ENCODE data around the gene ITGB3. TPM values are rescaled to one million over a fixed set of nuclear protein-coding genes. Genes with fewer than 3 reads are reported as not detected.

Gene ITGB3
- total RNA-seq, 1 donor from 2014 or later = not detected

GRCh38 chr17:47218896-47219430 lies 34.7 kb upstream of the ITGB3 start:
- Mint-ChIP-seq H3K27ac (ENCODE audit: unreplicated experiment) (peak overlapping the region; percentile 55), H3K4me3 (ENCODE audit: unreplicated experiment) (no peak overlapping the region)

GRCh38 chr17:47219621-47220475 lies 33.8 kb upstream of the ITGB3 start:
- peaks cover 5% of the 10 kb centered on the region for H3K27me3 Mint-ChIP-seq (ENCODE audit: unreplicated experiment)
- H3K4me3 Mint-ChIP-seq (ENCODE audit: unreplicated experiment) = no peak overlapping the region
- H3K27ac Mint-ChIP-seq (ENCODE audit: unreplicated experiment) = no peak overlapping the region
- no peak for TF ChIP-seq CTCF (IDR thresholded peaks at IDR 0.05; ENCODE audit: partially characterized antibody, unreplicated experiment)
- H3K36me3 Mint-ChIP-seq (ENCODE audit: unreplicated experiment) = peaks cover 22% of the 10 kb centered on the region
- peaks cover 23% of the 10 kb centered on the region for H3K4me1 Mint-ChIP-seq (ENCODE audit: low read depth, unreplicated experiment)
- H3K9me3 Mint-ChIP-seq (ENCODE audit: unreplicated experiment) = peaks cover 2% of the 10 kb centered on the region
- DNase-seq = no peak

More at GRCh38 chr17:47218896-47219430, 34.7 kb upstream of the ITGB3 start:
- DNase-seq = no peak
- peaks cover 5% of the 10 kb centered on the region for H3K27me3 Mint-ChIP-seq (ENCODE audit: unreplicated experiment)
- H3K9me3 Mint-ChIP-seq (ENCODE audit: unreplicated experiment) = no peaks in the 10 kb centered on the region
- H3K36me3 Mint-ChIP-seq (ENCODE audit: unreplicated experiment) = peaks cover 14% of the 10 kb centered on the region
- TF ChIP-seq CTCF (IDR thresholded peaks at IDR 0.05; ENCODE audit: partially characterized antibody, unreplicated experiment) = no peak
- H3K4me1 Mint-ChIP-seq (ENCODE audit: low read depth, unreplicated experiment) = peaks cover 25% of the 10 kb centered on the region

DNA sequence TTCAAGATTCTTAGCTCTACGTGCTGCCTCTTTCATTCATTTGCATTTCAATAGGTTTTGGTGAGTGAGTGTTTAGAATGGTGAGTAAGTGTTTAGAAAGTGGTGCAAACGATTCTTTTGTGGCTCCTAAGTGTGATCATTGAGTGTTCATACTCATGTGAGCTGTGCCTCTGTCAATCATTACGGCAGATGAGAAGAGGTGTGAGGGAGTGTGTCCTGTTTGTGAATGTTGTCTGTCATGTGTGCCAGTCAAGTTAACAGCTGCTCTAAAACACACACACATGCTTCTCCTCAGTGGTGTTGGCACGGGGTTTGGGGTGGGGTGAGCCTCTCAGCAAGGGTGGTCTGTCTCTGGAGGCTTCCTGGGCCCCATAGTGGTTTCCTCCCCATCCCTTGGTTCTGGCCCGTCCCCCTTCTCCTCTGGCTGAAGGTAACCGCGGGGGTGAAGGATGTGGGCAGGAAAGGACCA lies 33.1 kb upstream of the ITGB3 start:
- H3K4me3 Mint-ChIP-seq (ENCODE audit: unreplicated experiment) = no peak overlapping the region

GRCh38 chr17:47221154-47221553 lies 32.5 kb upstream of the ITGB3 start:
- no peak overlapping the region for H3K27ac Mint-ChIP-seq (ENCODE audit: unreplicated experiment)
- no peak overlapping the region for H3K4me3 Mint-ChIP-seq (ENCODE audit: unreplicated experiment)
- H3K9me3 Mint-ChIP-seq (ENCODE audit: unreplicated experiment) = peaks cover 2% of the 10 kb centered on the region

More for the DNA sequence above, 33.1 kb upstream of the ITGB3 start:
- H3K36me3 Mint-ChIP-seq (ENCODE audit: unreplicated experiment) = peaks cover 22% of the 10 kb centered on the region
- H3K4me1 Mint-ChIP-seq (ENCODE audit: low read depth, unreplicated experiment) = peaks cover 18% of the 10 kb centered on the region
- TF ChIP-seq CTCF (IDR thresholded peaks at IDR 0.05; ENCODE audit: partially characterized antibody, unreplicated experiment) = no peak
- peaks cover 5% of the 10 kb centered on the region for H3K27me3 Mint-ChIP-seq (ENCODE audit: unreplicated experiment)
- DNase-seq = no peak
- H3K9me3 Mint-ChIP-seq (ENCODE audit: unreplicated experiment) = peaks cover 2% of the 10 kb centered on the region
- H3K27ac Mint-ChIP-seq (ENCODE audit: unreplicated experiment) = peak overlapping the region; percentile 59

More at GRCh38 chr17:47221154-47221553, 32.5 kb upstream of the ITGB3 start:
- H3K4me1 Mint-ChIP-seq (ENCODE audit: low read depth, unreplicated experiment) = peaks cover 18% of the 10 kb centered on the region
- TF ChIP-seq CTCF (IDR thresholded peaks at IDR 0.05; ENCODE audit: partially characterized antibody, unreplicated experiment) = no peak
- peaks cover 22% of the 10 kb centered on the region for H3K36me3 Mint-ChIP-seq (ENCODE audit: unreplicated experiment)
- H3K27me3 Mint-ChIP-seq (ENCODE audit: unreplicated experiment) = peaks cover 5% of the 10 kb centered on the region
- no peak for DNase-seq

All from glutamatergic neuron (in vitro differentiated cells).